Thyroid gland (tissue), 4 donors: ENCODE data around the gene NTF3. TPM values are rescaled to one million over a fixed set of nuclear protein-coding genes. Genes with fewer than 3 reads are reported as not detected.

ENCODE experiments used
- DNase-seq, 2 donors: peaks; one replicate each; pipeline ENCODE4 v3.0.0-alpha.2; 2019
- H3K27ac ChIP-seq, 3 donors: fragments of 200-600 bp; sonication (generic); 1 replicate in 2 of 3; 2 replicates in 1 of 3; pipeline ENCODE4 v1.5.1; 2016 to 2019; ENCODE audit warnings: mild to moderate bottlenecking in 1 of 3, moderate library complexity in 1 of 3
- H3K27me3 ChIP-seq: fragments of 200-600 bp; sonication (generic); one replicate; pipeline ENCODE4 v1.5.1; 2019
- H3K36me3 ChIP-seq, 2 donors: fragments of 200-600 bp; sonication (generic); one replicate each; pipeline ENCODE4 v1.5.1; 2016 to 2019
- H3K4me1 ChIP-seq, 2 donors: fragments of 200-600 bp; sonication (generic); one replicate each; pipeline ENCODE4 v1.5.1; 2017 to 2019
- H3K4me3 ChIP-seq, 3 donors: fragments of 200-600 bp; sonication (generic); replicated peaks in 1 of 3; 1 replicate in 2 of 3; 2 replicates in 1 of 3; pipeline ENCODE4 v1.5.1; 2016; ENCODE audit warnings: mild to moderate bottlenecking in 1 of 3
- H3K9me3 ChIP-seq: fragments of 200-600 bp; sonication (generic); one replicate; pipeline ENCODE4 v1.5.1; 2017
- POLR2A ChIP-seq, 2 donors: fragments of 450-650 bp; IDR thresholded peaks; one replicate each; pipeline ENCODE4 v1.6.1; 2017; ENCODE audit warnings: antibody characterized with exemption in 2 of 2, mild to moderate bottlenecking in 2 of 2, moderate library complexity in 1 of 2
- WGBS, 2 donors: methylation state at CpG; one replicate each; pipeline ENCODE4 v1.1.5; 2017; 5-methylcytosine and 5-hydroxymethylcytosine counted together
- intact Hi-C: fragments of 100-400 bp; cut with DNase I; formaldehyde crosslinking; loops from one replicate; pipeline ENCODE4 v1.15.1; 2023
- total RNA-seq, 4 donors: library from RNA; depleted of rRNA; stranded (reverse); fragments of >200 nt; gene quantifications; one replicate each; pipeline ENCODE4 v1.2.3, GENCODE V29; 2016
- TF ChIP-seq, protein P1 (sequence below), 6 experiments: fragments of 200-600 bp in 3 of 6; fragments of 450-650 bp in 3 of 6; sonication (generic) in 3 of 6; IDR thresholded peaks; one replicate each; pipeline ENCODE4 v1.5.1; 2016 to 2019; ENCODE audit warnings: antibody characterized with exemption in 6 of 6, mild to moderate bottlenecking in 2 of 6, inconsistent platforms in 1 of 6, moderate library complexity in 1 of 6

Gene NTF3
- total RNA-seq, 4 donors from 2014 or later: not detected

DNA sequence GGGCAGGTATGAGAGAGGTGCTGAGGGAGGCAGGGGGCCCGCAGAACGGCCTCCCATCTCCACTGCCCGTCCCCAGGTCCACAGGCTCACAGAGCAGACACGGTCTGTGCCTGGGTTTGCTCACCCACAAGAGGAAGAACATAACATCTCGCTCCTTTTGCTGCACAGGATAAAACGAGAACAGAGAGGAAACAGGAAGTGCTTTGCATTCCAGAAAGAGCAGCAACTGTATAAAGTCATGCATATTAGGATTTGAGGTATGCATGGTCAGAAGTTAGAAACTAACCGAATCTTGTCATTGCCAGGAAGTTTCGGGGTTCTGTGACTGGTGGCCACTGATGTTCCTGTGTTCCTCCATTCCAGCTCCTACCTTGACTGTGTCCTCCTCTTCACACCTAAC, 25.0 kb downstream of the NTF3 start:
- no peaks in the 10 kb centered on the region for H3K4me1 ChIP-seq
- H3K9me3 ChIP-seq: no peaks in the 10 kb centered on the region
- H3K36me3 ChIP-seq: no peaks in the 10 kb centered on the region
- TF ChIP-seq, protein P1, sequence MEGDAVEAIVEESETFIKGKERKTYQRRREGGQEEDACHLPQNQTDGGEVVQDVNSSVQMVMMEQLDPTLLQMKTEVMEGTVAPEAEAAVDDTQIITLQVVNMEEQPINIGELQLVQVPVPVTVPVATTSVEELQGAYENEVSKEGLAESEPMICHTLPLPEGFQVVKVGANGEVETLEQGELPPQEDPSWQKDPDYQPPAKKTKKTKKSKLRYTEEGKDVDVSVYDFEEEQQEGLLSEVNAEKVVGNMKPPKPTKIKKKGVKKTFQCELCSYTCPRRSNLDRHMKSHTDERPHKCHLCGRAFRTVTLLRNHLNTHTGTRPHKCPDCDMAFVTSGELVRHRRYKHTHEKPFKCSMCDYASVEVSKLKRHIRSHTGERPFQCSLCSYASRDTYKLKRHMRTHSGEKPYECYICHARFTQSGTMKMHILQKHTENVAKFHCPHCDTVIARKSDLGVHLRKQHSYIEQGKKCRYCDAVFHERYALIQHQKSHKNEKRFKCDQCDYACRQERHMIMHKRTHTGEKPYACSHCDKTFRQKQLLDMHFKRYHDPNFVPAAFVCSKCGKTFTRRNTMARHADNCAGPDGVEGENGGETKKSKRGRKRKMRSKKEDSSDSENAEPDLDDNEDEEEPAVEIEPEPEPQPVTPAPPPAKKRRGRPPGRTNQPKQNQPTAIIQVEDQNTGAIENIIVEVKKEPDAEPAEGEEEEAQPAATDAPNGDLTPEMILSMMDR (IDR thresholded peaks at IDR 0.05): no peak
- no peak for TF ChIP-seq POLR2A (IDR thresholded peaks at IDR 0.05)
- H3K4me3 ChIP-seq: no peak overlapping the region
- H3K27me3 ChIP-seq: no peaks in the 10 kb centered on the region
- WGBS, 2 donors: 39 to 49% methylated on average over 8 of the region's 8 CpGs
- intact Hi-C loops: no loop called here
- no peak for DNase-seq
- no peak overlapping the region for H3K27ac ChIP-seq

DNA sequence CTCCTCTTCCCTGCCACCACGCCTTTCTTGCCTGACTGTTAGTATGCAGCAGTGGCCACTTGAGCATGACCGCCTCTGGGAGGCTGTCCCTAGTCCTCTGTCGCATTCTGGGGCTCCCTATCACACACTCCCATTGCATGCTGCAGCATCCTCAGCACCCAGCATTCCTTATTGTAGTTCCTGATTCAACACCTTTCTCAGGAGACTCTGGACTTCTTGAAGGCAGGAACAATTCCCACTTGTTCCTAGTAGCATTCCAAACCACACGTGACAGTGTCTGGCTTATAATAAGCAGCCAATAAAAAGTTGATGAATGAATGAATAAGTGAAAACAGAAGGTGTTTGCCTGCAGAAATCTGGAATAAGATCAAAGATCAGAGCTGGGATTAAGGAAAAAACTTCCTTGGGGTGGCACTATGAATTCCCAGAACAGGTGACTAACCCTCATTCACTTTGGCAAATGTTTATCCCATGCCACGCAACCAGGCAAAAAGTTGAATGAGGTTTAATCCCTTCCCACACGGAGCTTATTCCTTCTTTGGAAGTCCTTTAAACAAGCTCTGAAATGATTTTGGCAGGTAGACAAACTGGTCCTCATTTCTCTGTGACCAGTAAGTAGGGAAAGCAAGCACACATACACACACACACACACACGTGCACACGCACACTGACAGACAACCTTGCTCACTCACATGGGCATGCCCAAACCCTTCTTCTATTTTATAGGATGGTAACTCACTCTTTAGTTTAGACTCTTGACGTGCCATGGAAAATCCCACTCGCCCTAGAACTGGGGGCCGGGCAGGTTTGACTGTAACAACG, 26.5 kb downstream of the NTF3 start:
- Histone ChIP-seq H3K4me1 (no peaks in the 10 kb centered on the region), H3K27me3 (no peaks in the 10 kb centered on the region), H3K27ac (no peak overlapping the region), H3K9me3 (no peaks in the 10 kb centered on the region), H3K36me3 (no peaks in the 10 kb centered on the region), H3K4me3 (no peak overlapping the region)
- no peak for DNase-seq
- 76 to 77% methylated on average over 12 of the region's 12 CpGs for WGBS, 2 donors
- no peak for TF ChIP-seq POLR2A (IDR thresholded peaks at IDR 0.05)
- TF ChIP-seq, protein P1 (IDR thresholded peaks at IDR 0.05): no peak
- intact Hi-C loops: no loop called here

DNA sequence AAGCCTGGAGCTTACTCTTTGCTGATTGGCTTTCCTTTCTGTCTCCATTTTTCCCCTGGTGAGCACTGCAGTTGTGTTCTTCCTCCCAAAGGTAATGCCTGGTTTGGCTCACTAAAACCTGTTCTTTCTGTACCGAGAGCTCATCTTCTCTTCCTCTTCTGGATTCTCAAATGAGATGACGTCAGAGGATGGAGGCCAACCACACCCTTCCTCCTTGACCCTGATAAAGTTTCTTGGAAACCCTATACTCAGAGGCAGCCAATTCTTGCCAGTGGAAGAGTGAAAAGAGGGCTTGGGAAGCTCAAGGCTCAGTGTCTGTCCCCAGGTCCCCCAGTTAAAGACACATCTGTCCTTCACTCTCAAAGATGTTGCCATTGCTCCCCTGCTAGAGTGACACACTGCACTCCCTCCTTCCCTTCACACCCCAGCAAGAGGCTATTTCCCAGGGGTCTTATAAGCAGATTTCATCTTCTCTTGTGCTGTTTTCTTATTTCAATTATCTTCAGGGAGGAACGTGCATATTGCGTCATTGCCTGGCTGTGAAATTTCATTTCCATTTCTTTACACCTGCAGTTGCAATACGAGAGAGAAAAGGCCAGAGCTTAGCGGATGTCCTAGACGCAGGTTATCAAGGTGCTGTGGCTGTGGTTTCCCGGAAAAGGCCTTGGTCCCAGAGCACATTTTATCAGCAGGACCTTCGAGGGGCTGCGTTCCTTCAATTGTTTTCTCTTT, 27.3 kb downstream of the NTF3 start:
- Histone ChIP-seq H3K9me3 (no peaks in the 10 kb centered on the region), H3K36me3 (no peaks in the 10 kb centered on the region), H3K27ac (no peak overlapping the region), H3K27me3 (no peaks in the 10 kb centered on the region), H3K4me3 (no peak overlapping the region), H3K4me1 (no peaks in the 10 kb centered on the region)
- TF ChIP-seq POLR2A (IDR thresholded peaks at IDR 0.05): no peak
- TF ChIP-seq, protein P1 (IDR thresholded peaks at IDR 0.05): no peak
- WGBS, 2 donors: 86 to 89% methylated on average over 10 of the region's 10 CpGs
- intact Hi-C loops: no loop called here
- no peak for DNase-seq

DNA sequence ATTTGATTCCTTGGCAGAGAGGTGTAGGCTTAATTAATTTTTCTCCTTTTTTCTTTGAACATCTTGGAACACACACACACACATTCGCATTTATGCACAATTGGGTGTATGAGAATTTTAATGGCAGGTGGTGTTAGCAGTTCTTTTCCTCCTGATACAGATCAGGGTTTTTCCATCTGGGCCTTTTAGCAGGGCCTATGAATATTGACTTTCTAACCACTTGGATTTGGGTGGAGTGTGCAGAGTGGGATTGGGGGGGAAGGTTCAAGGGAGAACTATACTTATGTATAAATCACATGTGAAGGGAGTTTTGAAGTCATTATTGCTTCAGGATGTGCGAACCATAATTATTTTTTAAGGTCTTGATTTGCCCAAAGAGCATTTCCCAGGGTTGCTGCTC, 28.9 kb downstream of the NTF3 start:
- intact Hi-C loops: no loop called here
- WGBS, 2 donors: 87 to 94% methylated on average over 2 of the region's 2 CpGs
- DNase-seq: no peak

More for the DNA sequence above, 28.9 kb downstream of the NTF3 start:
- Histone ChIP-seq H3K4me1 (no peaks in the 10 kb centered on the region), H3K9me3 (no peaks in the 10 kb centered on the region), H3K27ac (no peak overlapping the region), H3K27me3 (no peaks in the 10 kb centered on the region), H3K4me3 (no peak overlapping the region), H3K36me3 (no peaks in the 10 kb centered on the region)
- no peak for TF ChIP-seq POLR2A (IDR thresholded peaks at IDR 0.05)
- TF ChIP-seq, protein P1 (IDR thresholded peaks at IDR 0.05): no peak
